ENCODE measurements around the gene C12orf75.

C12orf75 gene

GRCh38 chr12:105294161-105294560 lies 36.3 kb upstream of the C12orf75 start:
- no peaks in the 10 kb centered on the region for H3K9me3 ChIP-seq (ENCODE audit: control insufficient read depth, insufficient read depth, low read depth, low read length)
- H3K36me3 ChIP-seq (ENCODE audit: control insufficient read depth in 2 of 2, insufficient read depth in 1 of 2, low read length in 2 of 2) = no peaks in the 10 kb centered on the region
- TF ChIP-seq ZNF19 (tag by site-specific recombination; IDR thresholded peaks at IDR 0.05; ENCODE audit: low read depth) (no peak), ZSCAN23 (tag by site-specific recombination; IDR thresholded peaks at IDR 0.05) (no peak), BCL6B (tag by site-specific recombination; IDR thresholded peaks at IDR 0.05) (no peak), ZNF596 (tag by site-specific recombination; IDR thresholded peaks at IDR 0.05) (no peak), ZEB2 (tag by site-specific recombination; IDR thresholded peaks at IDR 0.05) (no peak), ZNF37A (tag by site-specific recombination; IDR thresholded peaks at IDR 0.05) (no peak), PBX3 (CRISPR knock-in tag; IDR thresholded peaks at IDR 0.05) (no peak), ZBTB44 (tag by site-specific recombination; IDR thresholded peaks at IDR 0.05) (no peak), ZNF155 (tag by site-specific recombination; IDR thresholded peaks at IDR 0.05) (no peak), ZNF221 (tag by site-specific recombination; IDR thresholded peaks at IDR 0.05; ENCODE audit: borderline replicate concordance) (no peak), ZNF133 (tag by site-specific recombination; IDR thresholded peaks at IDR 0.05) (no peak), ZNF830 (tag by site-specific recombination; IDR thresholded peaks at IDR 0.05; ENCODE audit: low read depth) (no peak)
- H3K4me3 ChIP-seq (ENCODE audit: low read depth, low read length) = no peak overlapping the region
- CTCF ChIA-PET = interaction anchor here (0.7 to 1.3 kb wide), 4 partner anchors 10 to 170 kb away, joined by 3 to 4 read pairs (median 3); no protein-coding TSS in a partner anchor
- H3K27ac ChIP-seq (ENCODE audit: extremely low read depth, low read depth, low read length) = no peak overlapping the region
- POLR2A ChIA-PET = no interaction called here
- H3K4me1 ChIP-seq (ENCODE audit: control insufficient read depth, insufficient read depth, low read length) = no peaks in the 10 kb centered on the region

- CTCF ChIA-PET = interaction anchor here (0.5 to 1.3 kb wide), 2 partner anchors 15 to 404 kb away, joined by 3 to 4 read pairs; no protein-coding TSS in a partner anchor
- Histone ChIP-seq H3K4me1 (ENCODE audit: control insufficient read depth, insufficient read depth, low read length) (no peaks in the 10 kb centered on the region), H3K36me3 (ENCODE audit: control insufficient read depth in 2 of 2, insufficient read depth in 1 of 2, low read length in 2 of 2) (no peaks in the 10 kb centered on the region), H3K27ac (ENCODE audit: extremely low read depth, low read depth, low read length) (no peak overlapping the region), H3K9me3 (ENCODE audit: control insufficient read depth, insufficient read depth, low read depth, low read length) (no peaks in the 10 kb centered on the region), H3K4me3 (ENCODE audit: low read depth, low read length) (no peak overlapping the region)
- TF ChIP-seq ZNF623 (tag by site-specific recombination; IDR thresholded peaks at IDR 0.05) = no peak
- TF ChIP-seq GLIS2 (tag by site-specific recombination; IDR thresholded peaks at IDR 0.05) = no peak
- no peak for TF ChIP-seq ZNF341 (tag by site-specific recombination; IDR thresholded peaks at IDR 0.05; ENCODE audit: low read depth)
- no peak for TF ChIP-seq CTCF (tag by site-specific recombination; IDR thresholded peaks at IDR 0.05)
- no peak for TF ChIP-seq ZNF571 (tag by site-specific recombination; IDR thresholded peaks at IDR 0.05)
- no peak for TF ChIP-seq AEBP2 (tag by site-specific recombination; IDR thresholded peaks at IDR 0.05; ENCODE audit: borderline replicate concordance)
- TF ChIP-seq ZNF555 (tag by site-specific recombination; conservative IDR thresholded peaks at IDR 0.05) = no peak
- no peak for TF ChIP-seq ZNF560 (tag by site-specific recombination; IDR thresholded peaks at IDR 0.05; ENCODE audit: borderline replicate concordance)
- POLR2A ChIA-PET = no interaction called here
Observed at GRCh38 chr12:105294886-105295479, 35.5 kb upstream of the C12orf75 start.
